NCI-H146 treated with DMSO at 0.1 percent for 48 hours (cell line): ENCODE measurements around the gene SLC25A6.
"Not testable (repeated sequence)": the region's sequence is repeated elsewhere in the genome, so short reads cannot be mapped to it uniquely, and the experiment has no call there.

ENCODE experiments used
- DNase-seq: peaks from one replicate; lab custom pipeline; 2025; ENCODE audit not compliant: unreplicated experiment; lab: John Stamatoyannopoulos, UW

SLC25A6 gene

DNA sequence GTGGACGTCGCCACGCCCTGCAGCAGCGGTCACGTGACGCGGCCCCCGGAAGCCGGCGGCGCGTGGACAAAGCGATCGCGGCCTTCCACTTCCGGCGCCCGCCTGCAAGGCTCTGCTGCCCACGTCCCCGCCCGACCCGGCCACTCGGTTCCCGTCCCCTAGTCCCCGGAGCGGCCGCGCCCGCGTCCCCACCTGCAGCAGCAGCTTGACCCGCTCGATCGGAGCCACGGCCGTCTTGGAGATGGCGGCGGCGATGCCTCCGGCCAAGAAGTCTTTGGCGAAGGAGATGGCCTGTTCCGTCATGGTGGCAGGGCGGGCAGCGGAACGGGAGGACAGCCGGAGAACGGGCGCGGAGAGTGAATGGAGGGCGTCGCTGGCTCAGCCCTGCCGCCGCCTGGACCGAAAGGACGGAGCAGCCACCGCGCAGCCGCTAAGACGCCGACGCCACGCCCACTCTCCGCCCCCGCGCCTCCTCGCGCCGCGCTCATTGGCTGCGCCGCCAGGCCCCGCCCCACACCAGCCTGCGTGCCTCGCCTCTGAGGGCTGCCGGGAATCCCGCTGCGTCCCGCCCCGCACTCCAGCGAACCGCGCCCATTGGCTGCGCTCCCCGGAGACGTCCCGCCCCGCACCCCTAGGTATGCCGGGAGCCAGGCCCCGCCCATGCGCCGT lies at the start of gene SLC25A6:
SLC25A6 (minus strand) TSS at position 407 of the 669 bp plus-strand sequence; CDS start at position 303, 104 bp downstream.
- no peak for DNase-seq

DNA sequence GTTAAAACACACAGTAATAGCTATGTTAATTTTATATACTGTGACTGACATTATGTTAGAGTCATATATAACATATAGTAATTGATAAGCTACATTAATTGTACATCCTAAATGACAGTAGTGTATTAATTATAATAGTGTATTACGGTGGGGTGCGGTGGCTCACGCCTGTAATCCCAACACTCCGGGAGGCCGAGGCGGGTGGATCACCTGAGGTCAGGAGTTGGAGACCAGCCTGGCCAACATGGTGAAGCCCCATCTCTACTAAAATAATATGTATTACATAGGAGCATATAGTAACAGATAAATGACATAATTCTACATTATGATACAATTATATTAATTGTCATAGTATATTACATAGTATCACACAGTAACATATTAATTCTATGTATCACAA lies 48.6 kb upstream of the SLC25A6 start:
- no peak for DNase-seq

DNA sequence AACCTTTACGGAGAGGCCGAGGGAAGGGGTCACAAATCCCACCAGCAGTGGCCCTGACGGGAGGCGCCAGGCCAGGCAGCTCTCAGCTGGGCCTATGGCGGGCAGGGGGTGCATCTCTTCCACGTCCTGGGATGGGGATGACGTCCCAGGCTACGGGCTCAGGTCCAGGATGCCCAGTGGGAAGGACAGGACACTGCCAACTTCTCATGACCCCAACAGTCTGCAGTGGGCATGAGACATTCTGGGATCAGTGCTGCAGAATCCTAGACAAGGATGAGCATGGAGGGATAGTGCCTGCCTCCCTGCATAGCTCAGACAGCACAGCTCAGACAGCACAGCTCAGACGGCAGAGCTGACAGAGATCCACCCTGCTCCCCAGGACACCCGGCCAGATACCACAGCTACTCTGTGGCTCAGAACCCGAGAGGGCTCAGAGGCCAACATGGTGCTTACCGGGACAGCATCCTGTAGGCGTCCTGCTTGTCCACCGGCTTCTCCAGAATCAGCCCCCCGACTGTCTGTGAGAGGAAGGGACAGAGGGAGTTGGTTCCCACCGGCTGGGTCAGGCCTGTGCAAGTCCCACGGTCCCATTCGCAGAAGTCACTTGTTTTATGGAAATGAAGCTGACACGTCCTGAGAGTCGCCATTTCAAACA lies 43.5 kb upstream of the SLC25A6 start:
- no peak for DNase-seq

- no peak for DNase-seq
Measured at GRCh38 chrX:1434871-1435240, 42.9 kb upstream of the SLC25A6 start.

GRCh38 chrX:1433646-1434357 lies 41.9 kb upstream of the SLC25A6 start:
- DNase-seq = no peak

DNA sequence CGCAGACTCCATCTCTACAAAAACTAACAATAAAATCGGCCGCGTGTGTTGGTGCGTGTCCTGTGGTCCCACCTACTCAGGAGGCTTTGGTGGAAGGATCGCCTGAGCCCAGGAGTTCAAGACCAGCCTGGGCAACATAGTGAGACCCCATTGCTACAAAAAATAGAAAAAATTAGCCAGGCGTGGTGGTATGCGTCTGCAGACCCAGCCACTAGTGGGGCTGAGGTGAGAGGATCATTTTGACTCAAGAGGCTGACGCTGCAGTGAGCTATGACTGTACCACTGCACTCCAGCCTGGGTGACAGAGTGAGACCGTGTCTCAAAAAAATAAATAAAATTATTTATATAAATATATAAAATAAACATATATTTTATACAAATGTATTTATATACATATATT lies 38.5 kb upstream of the SLC25A6 start:
- DNase-seq = no peak

DNA sequence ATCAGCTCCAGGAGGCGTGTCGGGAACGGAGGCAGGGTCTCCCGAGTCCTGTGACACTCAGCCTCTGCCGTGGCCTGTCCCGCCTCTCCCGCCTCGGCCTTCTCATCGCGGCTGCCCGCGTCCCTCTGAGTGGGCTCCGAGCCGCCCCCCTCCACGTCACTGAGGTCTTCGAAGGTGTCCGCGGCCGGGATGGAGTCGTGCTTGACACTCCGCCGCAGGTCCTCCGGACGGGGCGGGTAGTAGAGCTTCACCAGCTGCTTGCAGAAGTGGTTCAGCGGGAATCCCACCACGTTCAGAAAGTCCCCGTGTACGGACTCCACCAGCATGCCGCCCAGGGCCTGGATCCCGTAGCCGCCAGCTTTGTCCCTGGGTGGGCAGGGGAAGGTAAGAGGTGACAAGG lies 35.8 kb upstream of the SLC25A6 start:
- DNase-seq = no peak

DNA sequence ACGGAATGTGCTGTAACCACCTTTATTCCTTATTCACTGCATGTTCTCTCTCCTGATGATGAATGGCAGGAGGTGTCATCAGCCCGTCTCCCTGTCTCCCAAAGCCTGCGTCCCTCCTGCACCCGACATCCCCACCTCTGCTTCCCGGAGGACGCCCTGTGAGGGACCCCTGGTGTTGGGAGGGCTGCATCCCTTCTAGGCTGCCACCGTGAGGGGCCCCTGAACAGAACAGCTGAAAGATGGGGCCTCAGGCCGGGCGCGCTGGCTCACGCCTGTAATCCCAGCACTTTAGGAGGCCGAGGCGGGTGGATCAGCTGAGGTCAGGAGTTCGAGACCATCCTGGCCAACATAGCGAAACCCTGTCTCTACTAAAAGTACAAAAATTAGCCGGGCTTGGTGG lies 34.4 kb upstream of the SLC25A6 start:
- DNase-seq = not testable (repeated sequence)

GRCh38 chrX:1425381-1425780 lies 33.5 kb upstream of the SLC25A6 start:
- no peak for DNase-seq

DNA sequence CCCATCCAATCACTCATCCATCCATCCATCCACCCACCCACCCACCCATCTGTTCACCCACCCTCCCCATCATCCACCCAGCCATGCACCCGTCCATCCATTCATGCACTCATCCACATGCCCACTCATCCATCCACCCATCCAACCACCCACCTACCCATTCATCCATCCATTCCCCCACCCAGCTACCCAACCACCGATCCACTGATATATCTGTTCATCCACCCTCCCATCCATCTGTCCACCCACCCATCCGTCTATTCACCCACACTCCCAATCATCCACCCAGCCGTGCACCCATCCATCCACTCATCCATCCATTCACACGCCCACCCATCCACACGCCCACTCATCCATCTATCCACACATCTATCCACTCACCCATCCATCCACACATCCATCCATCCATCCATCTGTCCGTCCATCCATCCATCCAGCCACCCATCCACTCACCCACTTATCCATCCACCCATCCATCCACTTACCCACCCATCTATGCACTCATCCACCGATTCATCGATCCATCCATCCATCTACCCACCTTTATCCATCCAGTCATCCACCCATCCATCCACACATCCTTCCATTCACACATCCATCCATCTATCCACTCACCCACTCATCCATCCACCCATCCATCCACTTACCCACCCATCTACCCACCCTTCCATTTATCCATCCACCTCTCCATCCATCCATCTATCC lies 32.4 kb upstream of the SLC25A6 start:
- DNase-seq = no peak

GRCh38 chrX:1423215-1423614 lies 31.3 kb upstream of the SLC25A6 start:
- DNase-seq = no peak

DNA sequence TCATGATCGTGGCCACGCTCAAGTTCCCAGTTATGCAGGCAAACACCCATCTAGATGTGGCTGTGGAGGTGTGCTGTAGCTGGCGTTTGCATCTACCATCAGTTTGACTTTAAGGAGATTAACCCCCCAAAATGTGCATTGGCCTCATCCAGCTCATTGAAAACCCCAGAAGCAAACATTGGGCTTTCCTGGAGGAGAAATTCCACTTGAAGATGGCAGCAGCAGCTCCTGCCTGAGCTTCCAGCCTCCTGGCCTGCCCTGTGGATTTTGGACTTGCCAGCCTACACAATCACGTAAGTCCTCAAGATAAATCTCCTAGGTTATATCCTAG lies 30.2 kb upstream of the SLC25A6 start:
- no peak for DNase-seq

DNA sequence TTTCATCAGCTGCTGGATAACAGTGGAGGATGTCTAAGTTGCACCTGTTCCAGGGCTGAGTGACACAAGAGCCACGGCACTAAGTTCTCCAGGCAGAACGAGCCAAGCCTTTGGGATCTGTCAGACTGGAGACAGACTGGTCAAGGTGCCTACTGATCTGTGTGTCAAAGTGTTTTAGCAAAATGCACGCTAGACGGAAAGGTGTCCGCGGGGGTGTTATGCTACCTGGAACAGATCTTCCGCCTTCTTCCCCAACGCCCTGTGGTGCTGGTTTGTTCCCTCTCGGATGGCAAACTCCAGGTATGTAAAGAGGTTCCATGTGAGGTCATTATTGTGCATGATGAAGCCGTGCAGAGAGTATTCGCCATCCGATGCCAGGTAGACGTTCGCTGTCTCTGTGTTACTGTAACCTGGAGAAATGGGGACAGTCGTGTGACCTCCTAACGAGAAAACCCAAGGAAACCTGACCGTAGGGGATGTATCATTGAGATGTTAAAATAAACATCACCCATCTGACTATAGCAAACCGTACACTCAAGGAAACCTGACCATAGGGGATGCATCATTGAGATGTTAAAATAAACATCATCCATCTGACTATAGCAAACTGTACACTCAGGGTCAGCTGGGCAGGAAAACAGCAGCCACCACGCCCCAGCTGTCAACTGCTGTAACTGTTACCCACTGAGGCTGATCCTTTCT lies 29.7 kb upstream of the SLC25A6 start:
- no peak for DNase-seq

DNA sequence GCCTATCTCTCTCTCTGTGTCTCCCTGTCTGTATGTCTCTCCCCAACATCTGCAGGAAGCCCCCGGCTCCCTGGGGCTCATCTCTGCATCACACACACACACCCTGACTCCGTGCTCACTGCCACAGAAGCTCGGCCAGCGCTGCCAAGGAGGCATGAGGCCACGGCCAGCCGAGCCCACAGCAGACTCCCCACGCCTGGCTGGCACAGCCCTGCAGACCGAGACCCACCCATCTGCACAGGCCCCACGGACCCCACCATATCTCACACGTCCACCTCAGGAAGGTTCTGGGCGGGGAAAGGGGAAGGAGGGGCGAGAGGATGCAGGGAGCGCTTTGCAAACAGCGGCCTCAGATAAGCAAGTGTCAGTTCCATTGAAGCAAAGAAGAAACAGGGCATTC lies 28.5 kb upstream of the SLC25A6 start:
- no peak for DNase-seq

DNA sequence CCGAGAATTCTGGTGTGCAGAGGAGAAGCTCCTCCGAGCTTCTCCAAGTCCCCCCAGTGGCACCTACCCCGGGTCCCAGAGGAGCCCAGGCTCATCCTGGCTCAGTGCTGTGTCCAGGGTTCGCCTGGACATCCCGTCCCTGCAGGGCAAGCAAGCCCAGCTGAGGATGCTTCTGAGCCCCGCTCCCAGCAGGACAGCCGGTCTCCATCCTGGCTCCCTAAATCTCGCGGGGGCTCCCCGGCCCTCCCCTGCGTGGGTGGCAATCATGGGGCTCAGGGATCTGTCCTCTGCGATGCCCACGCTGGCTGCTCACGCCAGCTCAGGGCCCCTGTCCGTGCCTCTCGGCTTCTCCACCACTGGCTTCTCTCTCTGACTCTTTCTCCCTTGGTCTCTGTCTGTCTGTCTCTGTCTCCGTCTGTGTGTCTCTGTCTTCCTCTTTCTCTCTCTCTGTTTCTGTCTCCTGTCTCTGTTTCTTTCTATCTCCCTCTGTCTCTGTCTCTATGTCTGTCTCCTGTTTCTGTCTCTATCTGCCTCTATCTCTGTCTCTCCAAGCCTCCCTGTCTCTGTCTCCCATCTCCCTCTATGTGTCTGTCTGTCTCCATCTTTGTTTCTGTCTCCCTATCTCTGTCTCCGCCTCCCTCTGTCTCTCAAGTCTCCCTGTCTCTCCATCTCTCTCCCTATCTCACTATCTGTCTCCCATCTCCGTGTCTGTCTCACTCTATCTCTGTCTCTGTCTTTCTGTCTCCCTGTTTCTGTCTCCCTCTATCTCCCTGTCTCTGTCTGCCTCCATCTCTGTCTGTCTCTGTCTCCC lies 27.8 kb upstream of the SLC25A6 start:
- DNase-seq = no peak

DNA sequence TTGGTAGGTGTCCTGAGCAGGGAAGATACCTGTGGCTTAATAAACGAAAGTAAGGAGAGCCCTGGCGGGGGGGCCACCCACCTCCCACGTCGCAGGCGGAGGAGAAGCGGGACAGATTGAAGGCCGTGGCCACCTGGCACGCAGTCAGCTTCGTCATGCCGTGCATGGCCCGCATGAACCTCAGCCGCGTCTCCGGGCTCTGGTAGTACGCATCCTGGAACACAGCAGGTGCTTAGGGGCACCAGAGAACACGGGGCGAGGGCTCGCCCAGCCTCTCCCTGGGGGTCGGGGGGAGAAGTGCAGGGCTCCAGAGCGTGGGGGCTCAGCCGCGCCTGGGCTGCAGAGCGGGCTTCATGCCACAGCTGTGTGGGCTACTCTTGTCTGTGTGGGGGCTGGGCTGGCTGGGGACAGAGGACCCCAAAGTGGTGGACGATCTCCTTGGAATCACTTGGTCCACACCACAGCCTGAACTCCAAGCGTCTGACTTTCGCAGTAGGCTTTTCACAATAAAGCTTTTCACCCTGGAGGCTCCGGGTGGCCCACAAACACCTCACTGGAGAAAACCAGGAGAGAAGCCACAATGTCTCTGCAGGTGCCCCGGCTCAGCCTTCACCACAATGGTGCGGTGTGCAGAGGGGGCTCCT lies 27.1 kb upstream of the SLC25A6 start:
- no peak for DNase-seq

- DNase-seq = no peak
Measured at GRCh38 chrX:1417921-1418771, 26.2 kb upstream of the SLC25A6 start.

DNA sequence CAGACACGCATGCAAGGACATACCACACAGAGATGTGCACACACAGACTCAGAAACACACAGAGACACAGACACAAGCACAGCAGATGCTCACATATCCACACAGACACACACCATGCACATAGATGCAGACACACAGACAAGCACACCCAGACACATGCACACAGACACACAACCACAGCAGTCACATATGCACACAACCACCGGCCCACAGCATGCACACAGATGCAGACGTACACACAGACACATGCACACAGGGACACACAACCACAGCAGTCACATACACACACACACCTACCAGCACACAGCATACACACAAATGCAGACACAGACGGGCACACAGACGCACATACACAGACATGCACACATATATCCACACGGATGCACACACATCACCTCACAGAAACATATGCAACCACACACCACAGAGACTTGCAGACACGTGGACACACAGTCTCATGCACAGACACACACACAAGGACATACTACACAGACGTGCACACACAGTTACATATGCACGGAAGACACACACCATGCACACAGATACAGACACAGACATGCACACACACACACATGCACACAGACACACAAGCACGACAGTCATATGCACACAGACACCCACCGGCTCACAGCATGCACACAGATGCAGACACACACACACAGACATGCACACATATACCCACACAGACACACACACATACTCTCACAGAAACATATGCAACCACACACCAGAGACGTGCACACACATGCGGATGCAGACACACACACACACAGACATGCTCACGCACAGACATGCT lies 25.2 kb upstream of the SLC25A6 start:
- no peak for DNase-seq
